H1 (cell line): ENCODE data around the gene TRABD2B. TPM values are rescaled to one million over a fixed set of nuclear protein-coding genes. Genes with fewer than 3 reads are reported as not detected.

Experiments
- CTCF ChIA-PET: fragments of 300-600 bp; sonication (Branson Sonifier 250); formaldehyde crosslinking; loops from one replicate; lab custom pipeline; 2021; ENCODE audit not compliant: partially characterized antibody; lab: Charles Lee
- POLR2A ChIA-PET: fragments of 300-600 bp; sonication (Branson Sonifier 250); formaldehyde crosslinking; loops from one replicate; lab custom pipeline; 2021; ENCODE audit warnings: inconsistent platforms; ENCODE audit not compliant: partially characterized antibody; lab: Charles Lee
- DNase-seq, 2 experiments: peaks; one replicate each; pipeline versions ENCODE4 v3.0.0 to v3.0.0-alpha.2; 2010 to 2022; ENCODE audit warnings: low spot score in 2 of 2, low read depth in 1 of 2, mixed read lengths in 1 of 2
- FAIRE-seq: peaks from 2 replicates; lab custom pipeline; 2011; peaks lifted over from hg19 to GRCh38; lab: Jason Lieb, UNC
- H2AFZ ChIP-seq: 2 replicates; pipeline ENCODE4 v1.8.1; 2012; ENCODE audit warnings: low read length, inconsistent platforms
- H2AK5ac ChIP-seq: 2 replicates; pipeline ENCODE4 v1.6.1; 2013; ENCODE audit warnings: low read depth, low read length
- H2BK120ac ChIP-seq: replicated peaks from 2 replicates; pipeline ENCODE3; 2013; ENCODE audit warnings: low read depth, low read length, inconsistent platforms
- H2BK12ac ChIP-seq: 2 replicates; pipeline ENCODE4 v1.6.1; 2013; ENCODE audit warnings: low read depth, low read length
- H2BK15ac ChIP-seq: 2 replicates; pipeline ENCODE4 v1.6.1; 2013; ENCODE audit warnings: low read length
- H2BK20ac ChIP-seq: 2 replicates; pipeline ENCODE4 v1.6.1; 2013; ENCODE audit warnings: low read length
- H2BK5ac ChIP-seq: 2 replicates; pipeline ENCODE4 v1.6.1; 2013; ENCODE audit warnings: low read depth, low read length
- H3K14ac ChIP-seq: 2 replicates; pipeline ENCODE4 v1.6.1; 2013; ENCODE audit warnings: inconsistent platforms; ENCODE audit not compliant: insufficient read length
- H3K18ac ChIP-seq: 2 replicates; pipeline ENCODE4 v1.6.1; 2013; ENCODE audit warnings: low read length; ENCODE audit errors: extremely low read depth
- H3K23ac ChIP-seq: 2 replicates; pipeline ENCODE4 v1.6.1; 2013; ENCODE audit warnings: inconsistent platforms; ENCODE audit not compliant: insufficient read length
- H3K23me2 ChIP-seq: 2 replicates; pipeline ENCODE4 v1.6.1; 2013; ENCODE audit warnings: low read depth, low read length
- H3K27ac ChIP-seq: 2 replicates; pipeline ENCODE4 v1.6.1; 2011; ENCODE audit warnings: low read depth, low read length, inconsistent platforms
- H3K27me3 ChIP-seq, 4 experiments: replicated peaks in 1 of 4; 1 replicate in 1 of 4; 2 replicates in 3 of 4; pipeline versions ENCODE4 v1.6.1 to v1.8.1; 2011 to 2013; ENCODE audit warnings: low read length in 3 of 4, mild to moderate bottlenecking in 3 of 4, inconsistent platforms in 2 of 4, mixed read lengths in 2 of 4, moderate library complexity in 1 of 4; ENCODE audit not compliant: control insufficient read depth in 3 of 4, insufficient read depth in 3 of 4; ENCODE audit errors: extremely low read depth in 1 of 4
- H3K36me3 ChIP-seq, 4 experiments: 2 replicates each; pipeline versions ENCODE4 v1.6.1 to v1.8.1; 2011 to 2013; ENCODE audit warnings: mild to moderate bottlenecking in 4 of 4, low read length in 3 of 4, moderate library complexity in 2 of 4, control low read depth in 1 of 4, inconsistent platforms in 1 of 4; ENCODE audit not compliant: insufficient read depth in 4 of 4, control insufficient read depth in 2 of 4
- H3K4ac ChIP-seq: replicated peaks from 2 replicates; pipeline ENCODE3; 2013; ENCODE audit warnings: low read length, low read depth, mixed read lengths, inconsistent platforms; ENCODE audit not compliant: insufficient read length
- H3K4me1 ChIP-seq, 4 experiments: replicated peaks in 1 of 4; 1 replicate in 1 of 4; 2 replicates in 3 of 4; pipeline versions ENCODE4 v1.6.1 to v1.8.1; 2011 to 2013; ENCODE audit warnings: low read length in 3 of 4, inconsistent platforms in 2 of 4, mixed read lengths in 1 of 4; ENCODE audit not compliant: insufficient read depth in 4 of 4, control insufficient read depth in 3 of 4
- H3K4me2 ChIP-seq, 2 experiments: 2 replicates each; pipeline versions ENCODE4 v1.6.1 to v1.8.1; 2011 to 2013; ENCODE audit warnings: low read depth in 2 of 2, low read length in 2 of 2, control low read depth in 1 of 2, inconsistent platforms in 1 of 2, mild to moderate bottlenecking in 1 of 2; ENCODE audit not compliant: insufficient read depth in 1 of 2
- H3K4me3 ChIP-seq, 4 experiments: fragments of 200-600, 300-600 bp in 1 of 4; sonication (generic), shearing (Covaris generic), sonication (Bioruptor Twin) in 1 of 4; 2 replicates each; pipeline versions ENCODE4 v1.5.1 to v1.8.1; 2011 to 2016; ENCODE audit warnings: low read length in 4 of 4, low read depth in 3 of 4, control low read depth in 2 of 4, inconsistent platforms in 2 of 4, mild to moderate bottlenecking in 2 of 4, mixed read lengths in 1 of 4, moderate library complexity in 1 of 4; ENCODE audit not compliant: insufficient read depth in 2 of 4; ENCODE audit errors: extremely low read depth in 1 of 4
- H3K56ac ChIP-seq: replicated peaks from 2 replicates; pipeline ENCODE3; 2013; ENCODE audit warnings: low read depth, mild to moderate bottlenecking, mixed read lengths, low read length, inconsistent platforms; ENCODE audit not compliant: insufficient read length
- H3K79me1 ChIP-seq: 2 replicates; pipeline ENCODE4 v1.6.1; 2013; ENCODE audit warnings: low read depth, low read length, control low read depth
- H3K79me2 ChIP-seq, 2 experiments: 2 replicates each; pipeline versions ENCODE4 v1.6.1 to v1.8.1; 2012 to 2013; ENCODE audit warnings: low read length in 2 of 2, mild to moderate bottlenecking in 2 of 2, inconsistent platforms in 1 of 2; ENCODE audit not compliant: insufficient read depth in 2 of 2, control insufficient read depth in 1 of 2
- H3K9ac ChIP-seq, 4 experiments: replicated peaks in 1 of 4; 1 replicate in 1 of 4; 2 replicates in 3 of 4; pipeline versions ENCODE4 v1.6.1 to v1.8.1; 2011 to 2013; ENCODE audit warnings: low read depth in 3 of 4, low read length in 3 of 4, control low read depth in 2 of 4, mild to moderate bottlenecking in 2 of 4, moderate library complexity in 2 of 4, inconsistent platforms in 1 of 4; ENCODE audit errors: extremely low read depth in 1 of 4
- H3K9me3 ChIP-seq, 2 experiments: 2 replicates each; pipeline versions ENCODE4 v1.6.1 to v1.8.1; 2012 to 2013; ENCODE audit warnings: mild to moderate bottlenecking in 2 of 2, moderate library complexity in 2 of 2, control low read depth in 1 of 2, inconsistent platforms in 1 of 2, low read depth in 1 of 2, low read length in 1 of 2, mixed read lengths in 1 of 2; ENCODE audit not compliant: insufficient read depth in 2 of 2
- H4K20me1 ChIP-seq, 2 experiments: replicated peaks in 1 of 2; 2 replicates each; pipeline versions ENCODE3 to v1.8.1; 2011 to 2013; ENCODE audit warnings: inconsistent platforms in 2 of 2, low read length in 2 of 2, mild to moderate bottlenecking in 1 of 2; ENCODE audit not compliant: insufficient read depth in 2 of 2, control insufficient read depth in 1 of 2
- H4K5ac ChIP-seq: 2 replicates; pipeline ENCODE4 v1.6.1; 2013; ENCODE audit warnings: low read length, low read depth, mixed read lengths, inconsistent platforms; ENCODE audit not compliant: insufficient read length
- H4K8ac ChIP-seq: 2 replicates; pipeline ENCODE4 v1.8.0; 2013; ENCODE audit warnings: mild to moderate bottlenecking, moderate library complexity, low read length, inconsistent platforms; ENCODE audit not compliant: insufficient read depth; ENCODE audit errors: extremely low read depth
- H4K91ac ChIP-seq: replicated peaks from 2 replicates; pipeline ENCODE3; 2013; ENCODE audit warnings: low read length, mixed read lengths, inconsistent platforms; ENCODE audit not compliant: insufficient read length
- ASH2L ChIP-seq: fragments of 200-600, 300-600 bp; sonication (generic); IDR thresholded peaks from one replicate; pipeline ENCODE4 v1.7.1; 2017; ENCODE audit warnings: low read length
- ATF2 ChIP-seq: IDR thresholded peaks from 2 replicates; pipeline ENCODE4 v1.6.1; 2012; ENCODE audit warnings: low read length, inconsistent platforms
- CTCF ChIP-seq, 3 experiments: IDR thresholded peaks; 1 replicate in 2 of 3; 2 replicates in 1 of 3; pipeline versions ENCODE4 v1.5.1 to v1.6.1; 2011; ENCODE audit warnings: low read length in 3 of 3, mild to moderate bottlenecking in 3 of 3, inconsistent platforms in 2 of 3, low read depth in 1 of 3, moderate library complexity in 1 of 3; ENCODE audit not compliant: insufficient read depth in 1 of 3; ENCODE audit errors: control extremely low read depth in 1 of 3
- JUND ChIP-seq: IDR thresholded peaks from 2 replicates; pipeline ENCODE4 v1.6.1; 2011; ENCODE audit warnings: mild to moderate bottlenecking, improper control_type of control experiment, low read length
- RAD21 ChIP-seq, 2 experiments: IDR thresholded peaks in 1 of 2; conservative IDR thresholded peaks in 1 of 2; 2 replicates each; pipeline ENCODE4 v1.6.1; 2011; ENCODE audit warnings: low read depth in 2 of 2, low read length in 2 of 2, improper control_type of control experiment in 1 of 2, inconsistent platforms in 1 of 2, mild to moderate bottlenecking in 1 of 2, moderate library complexity in 1 of 2
- RBBP5 ChIP-seq: IDR thresholded peaks from 2 replicates; pipeline ENCODE4 v1.7.1; 2012; ENCODE audit warnings: low read depth, mild to moderate bottlenecking, inconsistent platforms, low read length, moderate library complexity, borderline replicate concordance
- RFX5 ChIP-seq: IDR thresholded peaks from 2 replicates; pipeline ENCODE4 v1.6.1; 2011; ENCODE audit warnings: low read depth, low read length, improper control_type of control experiment, borderline replicate concordance
- SP1 ChIP-seq: IDR thresholded peaks from 2 replicates; pipeline ENCODE4 v1.6.1; 2011; ENCODE audit warnings: low read depth, low read length
- TCF12 ChIP-seq: IDR thresholded peaks from 2 replicates; pipeline ENCODE4 v1.6.1; 2011; ENCODE audit warnings: low read depth, mild to moderate bottlenecking, low read length
- WGBS, 2 experiments: shearing (Covaris generic) in 1 of 2; methylation state at CpG; one replicate each; pipeline versions ENCODE4 v1.1.6 to v1.1.7; 2013 to 2015; ENCODE audit warnings: low lambda C conversion rate in 2 of 2, mixed read lengths in 2 of 2, inconsistent platforms in 1 of 2, low coverage in 1 of 2, missing lambda C conversion rate in 1 of 2; ENCODE audit not compliant: insufficient replicate concordance in 2 of 2, insufficient coverage in 1 of 2, insufficient read length in 1 of 2; ENCODE audit errors: extremely low coverage in 1 of 2, missing lambda C conversion rate in 1 of 2; 5-methylcytosine and 5-hydroxymethylcytosine counted together
- polyA plus RNA-seq, 7 experiments: library from polyadenylated mRNA; depleted of rRNA in 3 of 7; stranded (reverse) in 5 of 7; unstranded in 2 of 7; fragments of >200 nt in 5 of 7; fragments of 200-250 nt in 2 of 7; gene quantifications; 1 replicate in 5 of 7; 2 replicates in 1 of 7; 4 replicates in 1 of 7; pipeline versions ENCODE4 v1.2.1 to v1.2.3, GENCODE V29; 2011 to 2013; ENCODE audit warnings: missing spikeins in 2 of 7, mixed read lengths in 2 of 7
- total RNA-seq: library from RNA; stranded (reverse); fragmentation: NEBNext Ultra II Directional; extraction: Animal tissue kit (Norgen Biotek cat#: 25700); gene quantifications from 2 replicates; pipeline ENCODE4 v1.2.1, GENCODE V29; 2021

TRABD2B gene
- total and polyA plus RNA-seq, 2 of the 8 experiments (the other 6 are each of a cell fraction or from before 2014, with no cell fraction given), result 0.95 to 3.4 TPM

- POLR2A ChIA-PET, result interaction anchor here (0.7 kb wide), 1 partner anchor 18 kb away, joined by 3 read pairs; no protein-coding TSS in a partner anchor
- no peak overlapping the region for H4K5ac ChIP-seq
- WGBS, 2 experiments, result 93% methylated on average over 3 of the region's 3 CpGs; no CpG with 5 or more reads in 1 of the 2 experiments
- no peaks in the 10 kb centered on the region for H3K36me3 ChIP-seq
- no peak overlapping the region for H4K91ac ChIP-seq
- no peak overlapping the region for H2BK120ac ChIP-seq
- H4K20me1 ChIP-seq, result no peaks in the 10 kb centered on the region
- no peak overlapping the region for H3K9ac ChIP-seq
- H4K8ac ChIP-seq, result no peak overlapping the region
- no peak overlapping the region for H2AK5ac ChIP-seq
- peaks cover 7 to 18% (median 13%) of the 10 kb centered on the region in 4 experiments for H3K4me1 ChIP-seq
- no peaks in the 10 kb centered on the region for H3K79me1 ChIP-seq
- DNase-seq (no peak), FAIRE-seq (no peak)
- no peak overlapping the region; the same call in 1 of the 2 replicates for H2BK20ac ChIP-seq
- H3K9me3 ChIP-seq, result no peaks in the 10 kb centered on the region
- no peak overlapping the region for H3K4me2 ChIP-seq
- H3K23me2 ChIP-seq, result peaks cover 4% of the 10 kb centered on the region; the same call in 1 of the 2 replicates
- H3K79me2 ChIP-seq, result peaks cover 0 to 8% of the 10 kb centered on the region in 2 experiments; a peak in 1 of 4 replicates
- H3K27ac ChIP-seq, result no peak overlapping the region
- no peak overlapping the region for H3K4me3 ChIP-seq
- H2BK15ac ChIP-seq, result no peak overlapping the region
- no peak overlapping the region for H2AFZ ChIP-seq
- no peak overlapping the region for H3K56ac ChIP-seq
- H3K4ac ChIP-seq, result no peak overlapping the region
- no peak overlapping the region for H3K14ac ChIP-seq
- no peak overlapping the region for H3K23ac ChIP-seq
- H3K18ac ChIP-seq, result peak overlapping the region; percentile 32; the same call in 1 of the 2 replicates
- no peak overlapping the region for H2BK12ac ChIP-seq
- CTCF ChIA-PET, result interaction anchor here (0.6 to 1.6 kb wide), 7 partner anchors 18 to 659 kb away, joined by 3 to 4 read pairs (median 4); no protein-coding TSS in a partner anchor
- no peak overlapping the region for H2BK5ac ChIP-seq
- H3K27me3 ChIP-seq, result peaks cover 0 to 13% (median 7%) of the 10 kb centered on the region in 4 experiments; a peak in 5 of 7 replicates
- no peak for TF ChIP-seq CTCF (IDR thresholded peaks at IDR 0.05; ENCODE audit: control extremely low read depth in 1 of 3, insufficient read depth in 1 of 3, low read depth in 1 of 3, low read length in 3 of 3)
- TF ChIP-seq SP1, result no peak
- TF ChIP-seq ATF2, result no peak
- TF ChIP-seq ASH2L, result no peak
- no peak for TF ChIP-seq RBBP5
- no peak for TF ChIP-seq RFX5
- TF ChIP-seq RAD21 (IDR thresholded peaks at IDR 0.05 in 1 of 2, conservative IDR thresholded peaks at IDR 0.05 in 1 of 2; ENCODE audit: low read depth in 2 of 2, low read length in 2 of 2), result no peak
- TF ChIP-seq JUND, result no peak
- no peak for TF ChIP-seq TCF12
These were observed 16.7 kb downstream of the TRABD2B start for GRCh38 chr1:47980501-47980900.
